H7 (cell line): Measurements from ENCODE around the gene ZCCHC24. TPM values are rescaled to one million over a fixed set of nuclear protein-coding genes. Genes with fewer than 3 reads are reported as not detected.

Source experiments
- DNase-seq: peaks from one replicate; pipeline ENCODE4 v3.0.0; 2012
- H3K27me3 ChIP-seq: 2 replicates; pipeline ENCODE4 v1.6.0; 2011; ENCODE audit warnings: mild to moderate bottlenecking, low read length; ENCODE audit not compliant: control insufficient read depth, insufficient read depth
- H3K36me3 ChIP-seq: replicated peaks from 2 replicates; pipeline ENCODE4 v1.5.1; 2011; ENCODE audit warnings: low read length; ENCODE audit not compliant: control insufficient read depth, insufficient read depth
- H3K4me3 ChIP-seq: 2 replicates; pipeline ENCODE4 v1.5.1; 2011; ENCODE audit warnings: low read depth, mild to moderate bottlenecking, control low read depth, low read length, moderate library complexity; ENCODE audit not compliant: insufficient read depth
- total RNA-seq: library from RNA; depleted of rRNA; stranded (reverse); fragments of >200 nt; shearing (Covaris generic); gene quantifications from 2 replicates; pipeline ENCODE4 v1.2.3, GENCODE V29; 2014

ZCCHC24 gene
- total RNA-seq, 1 experiment from 2014 or later = 9.0 TPM

GRCh38 chr10:79479283-79479909 is 34.0 kb upstream of the ZCCHC24 start:
- H3K27me3 ChIP-seq = no peaks in the 10 kb centered on the region; the same call in 1 of the 2 replicates
- no peaks in the 10 kb centered on the region for H3K36me3 ChIP-seq
- no peak overlapping the region for H3K4me3 ChIP-seq
- no peak for DNase-seq

GRCh38 chr10:79477456-79477855 is 32.0 kb upstream of the ZCCHC24 start:
- Histone ChIP-seq H3K36me3 (no peaks in the 10 kb centered on the region), H3K4me3 (no peak overlapping the region), H3K27me3 (no peaks in the 10 kb centered on the region; the same call in 1 of the 2 replicates)
- DNase-seq = no peak

GRCh38 chr10:79476645-79477044 is 31.2 kb upstream of the ZCCHC24 start:
- Histone ChIP-seq H3K4me3 (no peak overlapping the region), H3K27me3 (no peaks in the 10 kb centered on the region; the same call in 1 of the 2 replicates), H3K36me3 (no peaks in the 10 kb centered on the region)
- DNase-seq = no peak

GRCh38 chr10:79475877-79476276 is 30.5 kb upstream of the ZCCHC24 start:
- Histone ChIP-seq H3K27me3 (no peaks in the 10 kb centered on the region; the same call in 1 of the 2 replicates), H3K4me3 (no peak overlapping the region), H3K36me3 (no peaks in the 10 kb centered on the region)
- DNase-seq = no peak

- no peak for DNase-seq
- Histone ChIP-seq H3K36me3 (no peaks in the 10 kb centered on the region), H3K27me3 (no peaks in the 10 kb centered on the region; the same call in 1 of the 2 replicates), H3K4me3 (no peak overlapping the region)
Measured at GRCh38 chr10:79475119-79475653, 29.8 kb upstream of the ZCCHC24 start.

GRCh38 chr10:79473496-79474095 is 28.2 kb upstream of the ZCCHC24 start:
- no peak overlapping the region for H3K4me3 ChIP-seq
- no peaks in the 10 kb centered on the region for H3K36me3 ChIP-seq
- DNase-seq = no peak
- H3K27me3 ChIP-seq = no peaks in the 10 kb centered on the region; the same call in 1 of the 2 replicates

- H3K27me3 ChIP-seq = no peaks in the 10 kb centered on the region; the same call in 1 of the 2 replicates
- H3K4me3 ChIP-seq = no peak overlapping the region
- DNase-seq = no peak
- no peaks in the 10 kb centered on the region for H3K36me3 ChIP-seq
Measured at GRCh38 chr10:79472951-79473350, 27.5 kb upstream of the ZCCHC24 start.

GRCh38 chr10:79472449-79472848 is 27.0 kb upstream of the ZCCHC24 start:
- Histone ChIP-seq H3K27me3 (no peaks in the 10 kb centered on the region; the same call in 1 of the 2 replicates), H3K4me3 (no peak overlapping the region), H3K36me3 (no peaks in the 10 kb centered on the region)
- DNase-seq = no peak

GRCh38 chr10:79471776-79472175 is 26.4 kb upstream of the ZCCHC24 start:
- Histone ChIP-seq H3K4me3 (no peak overlapping the region), H3K27me3 (no peaks in the 10 kb centered on the region; the same call in 1 of the 2 replicates), H3K36me3 (no peaks in the 10 kb centered on the region)
- no peak for DNase-seq

GRCh38 chr10:79470096-79470495 is 24.7 kb upstream of the ZCCHC24 start:
- Histone ChIP-seq H3K27me3 (no peaks in the 10 kb centered on the region), H3K4me3 (no peak overlapping the region), H3K36me3 (no peaks in the 10 kb centered on the region)
- no peak for DNase-seq

GRCh38 chr10:79468841-79469585 is 23.6 kb upstream of the ZCCHC24 start:
- no peak overlapping the region for H3K4me3 ChIP-seq
- no peaks in the 10 kb centered on the region for H3K36me3 ChIP-seq
- no peak for DNase-seq
- no peaks in the 10 kb centered on the region for H3K27me3 ChIP-seq

GRCh38 chr10:79468015-79468560 is 22.7 kb upstream of the ZCCHC24 start:
- no peak for DNase-seq
- Histone ChIP-seq H3K4me3 (no peak overlapping the region), H3K36me3 (no peaks in the 10 kb centered on the region), H3K27me3 (no peaks in the 10 kb centered on the region)

GRCh38 chr10:79465341-79465740 is 19.9 kb upstream of the ZCCHC24 start:
- DNase-seq = no peak
- Histone ChIP-seq H3K36me3 (no peaks in the 10 kb centered on the region), H3K4me3 (no peak overlapping the region), H3K27me3 (no peaks in the 10 kb centered on the region)

GRCh38 chr10:79463578-79464496 is 18.4 kb upstream of the ZCCHC24 start:
- no peak for DNase-seq
- no peak overlapping the region for H3K4me3 ChIP-seq
- no peaks in the 10 kb centered on the region; the same call in 1 of the 2 replicates for H3K27me3 ChIP-seq
- no peaks in the 10 kb centered on the region for H3K36me3 ChIP-seq
